Type B pancreatic cell (in vitro differentiated cells): Measurements from ENCODE around the gene RNF212. TPM values are rescaled to one million over a fixed set of nuclear protein-coding genes. Genes with fewer than 3 reads are reported as not detected.

Source experiments
- DNase-seq: peaks from one replicate; pipeline ENCODE4 v3.0.0; 2021; ENCODE audit warnings: mixed read lengths; ENCODE audit not compliant: unreplicated experiment; ENCODE audit errors: extremely low spot score
- H3K27ac Mint-ChIP-seq: 2 replicates; pipeline ENCODE4 v1.8.0; 2021; ENCODE audit warnings: mild to moderate bottlenecking, mixed read lengths
- H3K27me3 Mint-ChIP-seq: 2 replicates; pipeline ENCODE4 v1.8.0; 2021; ENCODE audit warnings: mixed read lengths
- H3K36me3 Mint-ChIP-seq: 2 replicates; pipeline ENCODE4 v1.8.0; 2021; ENCODE audit warnings: mixed read lengths
- H3K4me1 Mint-ChIP-seq: one replicate; pipeline ENCODE4 v1.8.0; 2021; ENCODE audit warnings: mixed read lengths; ENCODE audit not compliant: unreplicated experiment
- H3K4me3 Mint-ChIP-seq: 2 replicates; pipeline ENCODE4 v1.8.0; 2021; ENCODE audit warnings: mild to moderate bottlenecking, mixed read lengths
- H3K9me3 Mint-ChIP-seq: 2 replicates; pipeline ENCODE4 v1.8.0; 2021; ENCODE audit warnings: mixed read lengths
- CTCF ChIP-seq: fragments of 200-600 bp; sonication (generic); conservative IDR thresholded peaks from 2 replicates; pipeline ENCODE4 v1.5.0; 2021; ENCODE audit warnings: antibody characterized with exemption, mild to moderate bottlenecking
- total RNA-seq: library from RNA; stranded (reverse); gene quantifications from 2 replicates; pipeline ENCODE4 v1.2.1, GENCODE V29; 2021; ENCODE audit warnings: low replicate concordance

Gene RNF212
- total RNA-seq, 1 donor from 2014 or later, result 3.5 TPM

GRCh38 chr4:1023895-1024740, 89.2 kb downstream of the RNF212 start:
- Mint-ChIP-seq H3K4me1 (no peaks in the 10 kb centered on the region), H3K36me3 (peaks cover 4% of the 10 kb centered on the region), H3K4me3 (no peak overlapping the region), H3K27me3 (no peaks in the 10 kb centered on the region), H3K27ac (no peak overlapping the region), H3K9me3 (no peaks in the 10 kb centered on the region)
- DNase-seq, result no peak
- no peak for TF ChIP-seq CTCF

DNA sequence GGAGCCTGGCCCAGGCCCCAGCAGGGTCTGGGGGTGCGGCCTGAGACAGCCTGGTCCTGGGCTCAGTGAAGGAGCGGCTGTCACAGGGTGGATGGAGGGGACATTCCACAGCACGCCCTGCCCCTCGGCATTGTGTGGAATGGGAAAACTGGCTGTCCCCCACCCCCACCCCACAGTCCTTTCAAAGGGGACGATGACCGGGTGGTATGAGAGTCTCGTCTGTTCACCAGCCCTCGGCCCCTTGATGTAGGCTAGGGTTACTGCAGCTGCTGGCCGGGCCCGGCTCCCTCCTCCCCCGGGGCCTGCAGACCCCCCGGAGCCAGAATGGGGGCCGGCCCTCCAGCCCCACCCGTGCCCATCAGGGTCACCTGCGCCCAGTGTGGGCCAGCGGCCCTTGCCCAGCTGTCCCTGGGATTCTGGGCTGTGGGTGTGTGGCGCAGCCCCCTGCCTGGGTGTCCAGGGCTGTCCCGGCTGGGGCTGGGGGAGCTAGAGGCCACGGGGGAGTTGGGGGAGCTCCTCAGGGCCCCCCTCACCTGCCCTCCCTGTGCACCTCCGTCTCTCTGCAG, 90.2 kb downstream of the RNF212 start:
- no peak for DNase-seq
- Mint-ChIP-seq H3K27ac (no peak overlapping the region), H3K27me3 (no peaks in the 10 kb centered on the region), H3K36me3 (peaks cover 4% of the 10 kb centered on the region), H3K4me3 (no peak overlapping the region), H3K4me1 (no peaks in the 10 kb centered on the region), H3K9me3 (no peaks in the 10 kb centered on the region)
- TF ChIP-seq CTCF, result no peak

GRCh38 chr4:1022739-1023066, 90.7 kb downstream of the RNF212 start:
- Mint-ChIP-seq H3K4me3 (no peak overlapping the region), H3K9me3 (no peaks in the 10 kb centered on the region), H3K27me3 (no peaks in the 10 kb centered on the region), H3K27ac (no peak overlapping the region), H3K36me3 (peaks cover 4% of the 10 kb centered on the region), H3K4me1 (no peaks in the 10 kb centered on the region)
- TF ChIP-seq CTCF, result no peak
- no peak for DNase-seq

- no peak overlapping the region for H3K4me3 Mint-ChIP-seq
- no peaks in the 10 kb centered on the region for H3K4me1 Mint-ChIP-seq
- DNase-seq, result no peak
- H3K36me3 Mint-ChIP-seq, result peaks cover 4% of the 10 kb centered on the region
- no peak for TF ChIP-seq CTCF
- H3K27ac Mint-ChIP-seq, result no peak overlapping the region
- no peaks in the 10 kb centered on the region for H3K27me3 Mint-ChIP-seq
- H3K9me3 Mint-ChIP-seq, result no peaks in the 10 kb centered on the region
These were observed 91.2 kb downstream of the RNF212 start for GRCh38 chr4:1022051-1022738.

Other genes with a start within 250 kb of the RNF212 start
- 97.1 and 115 TPM in 2 replicates for gene GAK, start 181.2 kb downstream of the RNF212 start, total RNA-seq
- 21.4 and 33.6 TPM in 2 replicates for gene TMEM175, start 181.1 kb downstream of the RNF212 start, total RNA-seq
- 17.0 and 21.2 TPM in 2 replicates for gene DGKQ, start 140.0 kb downstream of the RNF212 start, total RNA-seq
- 20.7 and 37.2 TPM in 2 replicates for gene IDUA, start 126.5 kb downstream of the RNF212 start, total RNA-seq
- 2.8 and 3.8 TPM in 2 replicates for gene SLC26A1, start 120.2 kb downstream of the RNF212 start, total RNA-seq
- gene FGFRL1, start 101.9 kb downstream of the RNF212 start, total RNA-seq, result 20.5 and 30.9 TPM in 2 replicates
- gene SPON2, start 59.0 kb upstream of the RNF212 start, total RNA-seq, result 8.8 and 10.4 TPM in 2 replicates
- gene CTBP1, start 135.6 kb upstream of the RNF212 start, total RNA-seq, result 147 and 165 TPM in 2 replicates
- 81.5 and 98.7 TPM in 2 replicates for gene MAEA, start 176.3 kb upstream of the RNF212 start, total RNA-seq
- gene UVSSA, start 233.6 kb upstream of the RNF212 start, total RNA-seq, result 30.5 and 32.4 TPM in 2 replicates